KMS-11 (cell line): Measurements from ENCODE around the gene OCSTAMP.

Source experiments
- H2AFZ ChIP-seq: fragments of 200-600 bp; sonication (generic); 2 replicates; pipeline ENCODE4 v1.6.1; 2016; ENCODE audit warnings: antibody characterized with exemption, mixed run types, low read depth
- H3K27ac ChIP-seq: fragments of 200-600 bp; sonication (generic); 2 replicates; pipeline ENCODE4 v1.6.1; 2016; ENCODE audit warnings: mild to moderate bottlenecking, mixed run types
- H3K27me3 ChIP-seq: fragments of 200-600 bp; sonication (generic); 2 replicates; pipeline ENCODE4 v1.6.1; 2017; ENCODE audit warnings: mild to moderate bottlenecking, low read depth, mixed run types, moderate library complexity; ENCODE audit not compliant: insufficient read depth
- H3K36me3 ChIP-seq: fragments of 200-600 bp; sonication (generic); 2 replicates; pipeline ENCODE4 v1.6.1; 2017; ENCODE audit warnings: mild to moderate bottlenecking, mixed run types; ENCODE audit not compliant: insufficient read depth
- H3K4me1 ChIP-seq: fragments of 200-600 bp; sonication (generic); 2 replicates; pipeline ENCODE4 v1.6.1; 2016; ENCODE audit warnings: mild to moderate bottlenecking, low read depth, mixed run types; ENCODE audit not compliant: poor library complexity, severe bottlenecking
- H3K4me2 ChIP-seq: fragments of 200-600 bp; sonication (generic); 2 replicates; pipeline ENCODE4 v1.7.0; 2016; ENCODE audit warnings: mild to moderate bottlenecking, mixed run types
- H3K4me3 ChIP-seq: fragments of 200-600 bp; sonication (generic); IDR thresholded peaks from 2 replicates; pipeline ENCODE4 v1.6.1; 2017; ENCODE audit warnings: low read depth, low read length, mixed read lengths; ENCODE audit not compliant: insufficient read depth
- H3K79me2 ChIP-seq: fragments of 200-600 bp; sonication (generic); 2 replicates; pipeline ENCODE4 v1.6.1; 2016; ENCODE audit warnings: low read depth, mixed run types; ENCODE audit not compliant: insufficient read depth
- H3K9ac ChIP-seq: fragments of 200-600 bp; sonication (generic); 2 replicates; pipeline ENCODE4 v1.6.1; 2016; ENCODE audit warnings: mild to moderate bottlenecking, mixed run types
- H4K20me1 ChIP-seq: fragments of 200-600 bp; sonication (generic); 2 replicates; pipeline ENCODE4 v1.6.1; 2016; ENCODE audit warnings: mild to moderate bottlenecking, mixed run types; ENCODE audit not compliant: insufficient read depth
- CTCF ChIP-seq: fragments of 200-600 bp; sonication (generic); conservative IDR thresholded peaks from 2 replicates; pipeline ENCODE4 v1.6.1; 2017; ENCODE audit warnings: low read depth, mild to moderate bottlenecking, antibody characterized with exemption, low read length, moderate library complexity, mixed read lengths

Gene OCSTAMP

GRCh38 chr20:46559001-46559400 is 8.5 kb upstream of the OCSTAMP start:
- H3K79me2 ChIP-seq: no peaks in the 10 kb centered on the region
- no peak overlapping the region for H3K4me3 ChIP-seq
- no peak overlapping the region for H3K27ac ChIP-seq
- no peak for TF ChIP-seq CTCF
- H4K20me1 ChIP-seq: no peaks in the 10 kb centered on the region
- H3K4me1 ChIP-seq: peaks cover 17% of the 10 kb centered on the region
- H3K9ac ChIP-seq: no peak overlapping the region
- no peak overlapping the region for H3K4me2 ChIP-seq
- no peaks in the 10 kb centered on the region for H3K27me3 ChIP-seq
- H3K36me3 ChIP-seq: no peaks in the 10 kb centered on the region
- no peak overlapping the region for H2AFZ ChIP-seq

DNA sequence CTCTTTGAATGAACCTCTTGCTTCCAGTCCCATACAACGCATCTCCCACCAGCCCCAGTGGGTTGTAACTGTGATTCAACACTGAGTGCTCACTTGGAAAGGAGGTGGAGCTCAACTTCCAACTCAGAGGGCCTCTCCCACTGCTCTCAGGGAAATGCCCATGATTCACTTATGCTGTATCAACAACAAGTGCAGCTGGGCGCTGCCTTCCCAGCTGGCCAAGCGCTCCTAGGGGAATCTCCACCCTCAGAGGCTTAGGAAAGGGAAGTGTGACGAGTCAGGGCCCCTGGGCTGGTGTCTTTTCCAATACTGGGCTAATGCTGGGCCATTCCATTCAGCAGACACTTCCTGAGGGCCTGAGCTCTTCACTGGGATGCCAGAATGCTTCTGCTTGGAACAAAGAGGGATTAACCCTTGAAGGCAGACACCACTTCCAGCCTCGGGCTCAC is 8.1 kb upstream of the OCSTAMP start:
- Histone ChIP-seq H3K4me1 (peaks cover 22% of the 10 kb centered on the region), H3K27ac (no peak overlapping the region), H3K4me3 (no peak overlapping the region), H3K36me3 (no peaks in the 10 kb centered on the region), H3K27me3 (no peaks in the 10 kb centered on the region), H3K9ac (no peak overlapping the region), H2AFZ (no peak overlapping the region), H3K79me2 (no peaks in the 10 kb centered on the region), H3K4me2 (no peak overlapping the region), H4K20me1 (no peaks in the 10 kb centered on the region)
- TF ChIP-seq CTCF: no peak

- H2AFZ ChIP-seq: no peak overlapping the region
- no peak overlapping the region for H3K4me3 ChIP-seq
- no peaks in the 10 kb centered on the region for H3K36me3 ChIP-seq
- H3K4me1 ChIP-seq: peaks cover 33% of the 10 kb centered on the region
- no peak for TF ChIP-seq CTCF
- H3K4me2 ChIP-seq: no peak overlapping the region
- H3K9ac ChIP-seq: no peak overlapping the region
- no peaks in the 10 kb centered on the region for H3K27me3 ChIP-seq
- H4K20me1 ChIP-seq: no peaks in the 10 kb centered on the region
- no peak overlapping the region for H3K27ac ChIP-seq
- H3K79me2 ChIP-seq: no peaks in the 10 kb centered on the region
These were observed 6.9 kb upstream of the OCSTAMP start for GRCh38 chr20:46557231-46557956.

GRCh38 chr20:46555370-46555956 is 5.0 kb upstream of the OCSTAMP start:
- Histone ChIP-seq H2AFZ (no peak overlapping the region), H3K27ac (no peak overlapping the region), H3K9ac (no peak overlapping the region), H3K4me2 (no peak overlapping the region), H3K27me3 (no peaks in the 10 kb centered on the region), H3K79me2 (no peaks in the 10 kb centered on the region), H3K36me3 (no peaks in the 10 kb centered on the region), H3K4me1 (peaks cover 53% of the 10 kb centered on the region), H3K4me3 (no peak overlapping the region), H4K20me1 (no peaks in the 10 kb centered on the region)
- no peak for TF ChIP-seq CTCF
